HTERT RPE-1 (cell line): ENCODE measurements around the gene MROH9.
"Not testable (repeated sequence)": the region's sequence is repeated elsewhere in the genome, so short reads cannot be mapped to it uniquely, and the experiment has no call there.

ENCODE experiments used
- in situ Hi-C: fragments of 300-500 bp; cut with MboI; formaldehyde crosslinking; loops from 4 replicates; pipeline ENCODE4 v1.14.3; 2020; ENCODE audit warnings: low sequenced_read_pairs

Gene MROH9

DNA sequence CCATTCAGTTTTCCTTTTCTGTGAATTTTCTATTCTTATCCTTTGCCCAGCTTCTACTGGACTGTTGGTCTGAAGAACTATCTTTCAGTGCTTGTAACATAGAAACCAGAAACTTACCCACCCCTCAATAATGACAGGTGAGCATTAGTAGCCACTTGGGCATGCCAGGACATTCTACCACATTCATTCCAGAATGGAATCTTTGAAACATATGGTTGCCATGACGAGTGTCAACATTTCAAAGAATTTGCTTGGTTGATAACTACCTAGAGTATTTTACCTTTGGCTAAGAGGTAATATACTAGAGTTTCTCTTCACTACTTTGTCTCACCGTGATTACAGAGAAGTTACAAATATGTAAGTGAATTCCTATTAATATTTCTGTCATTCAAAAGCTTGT, at the start of gene MROH9:
MROH9 (plus strand) TSS at position 304 of the 400 bp plus-strand sequence. CDS start 10,023 bp downstream, outside the sequence.
- in situ Hi-C loops, result no loop called here

DNA sequence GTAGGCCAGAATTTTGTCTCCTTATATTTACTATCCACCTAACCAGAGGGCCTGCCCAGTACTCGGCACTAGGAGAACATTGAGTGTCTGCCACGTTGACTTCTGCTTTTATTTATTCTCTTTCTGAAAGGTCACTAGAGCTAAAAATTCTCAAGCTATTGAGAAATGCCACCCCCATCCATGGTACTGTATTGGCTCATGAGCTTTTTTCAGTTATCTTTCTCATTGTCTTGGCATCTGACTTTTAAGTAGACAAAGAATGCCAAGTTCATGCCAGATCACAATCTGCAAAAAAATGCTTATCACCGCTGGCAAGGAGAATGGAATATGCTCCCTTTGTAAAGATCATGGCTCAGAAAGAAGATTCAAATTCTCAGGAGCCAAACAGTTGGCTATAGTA, 49.8 kb upstream of the MROH9 start:
- in situ Hi-C loops, result no loop called here

GRCh38 chr1:170886460-170886859, 48.9 kb upstream of the MROH9 start:
- in situ Hi-C loops, result no loop called here

DNA sequence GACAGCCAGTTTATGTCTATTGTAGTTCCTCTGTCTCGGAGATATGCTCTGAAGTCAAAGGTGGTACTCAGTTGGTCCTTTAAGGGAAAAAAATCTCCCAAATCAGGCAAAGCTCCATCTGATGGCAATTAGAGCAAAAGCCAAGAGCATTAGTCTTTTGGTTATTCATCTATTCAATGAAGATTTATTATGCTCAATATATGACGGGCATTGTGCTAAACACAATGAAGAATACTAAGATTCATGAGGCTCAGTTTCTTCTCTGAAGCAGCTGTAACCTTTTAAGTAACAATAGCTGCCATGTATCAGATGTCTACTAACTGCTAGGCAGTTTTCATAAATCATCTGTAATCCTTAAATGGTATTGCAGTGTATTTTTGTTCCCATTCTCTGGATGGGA, 47.6 kb upstream of the MROH9 start:
- in situ Hi-C loops, result no loop called here

GRCh38 chr1:170891872-170892271, 43.5 kb upstream of the MROH9 start:
- in situ Hi-C loops, result no loop called here

DNA sequence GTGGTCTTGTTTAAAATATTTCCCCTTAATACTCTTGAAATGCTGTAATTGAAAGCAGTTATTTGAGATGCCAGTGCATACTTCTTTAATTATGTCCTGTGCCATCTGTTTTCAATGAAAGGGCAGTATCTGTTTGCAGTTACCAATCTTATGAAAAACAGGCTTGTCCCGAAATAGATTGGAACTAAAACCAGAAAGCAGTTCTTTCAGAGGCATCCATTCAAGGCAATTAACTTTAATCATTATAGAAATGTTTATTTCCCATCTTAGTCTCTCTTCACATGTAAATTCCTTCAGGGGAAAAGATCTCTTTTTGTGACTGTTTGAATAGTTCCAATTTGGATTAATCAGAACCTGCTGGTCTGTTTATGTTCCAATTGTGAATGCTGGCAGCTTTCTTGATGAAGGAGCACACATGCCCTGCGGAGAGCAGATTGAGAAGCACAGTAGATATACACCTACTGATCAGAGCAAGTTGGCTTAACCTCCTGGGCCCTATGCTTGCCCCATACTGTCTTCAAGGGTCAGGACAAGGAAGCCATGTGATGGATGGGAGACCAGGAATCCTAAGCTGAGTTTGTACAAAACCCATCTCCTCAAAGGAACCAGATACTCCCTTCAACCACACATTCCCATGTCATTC, 41.6 kb upstream of the MROH9 start:
- in situ Hi-C loops, result no loop called here

DNA sequence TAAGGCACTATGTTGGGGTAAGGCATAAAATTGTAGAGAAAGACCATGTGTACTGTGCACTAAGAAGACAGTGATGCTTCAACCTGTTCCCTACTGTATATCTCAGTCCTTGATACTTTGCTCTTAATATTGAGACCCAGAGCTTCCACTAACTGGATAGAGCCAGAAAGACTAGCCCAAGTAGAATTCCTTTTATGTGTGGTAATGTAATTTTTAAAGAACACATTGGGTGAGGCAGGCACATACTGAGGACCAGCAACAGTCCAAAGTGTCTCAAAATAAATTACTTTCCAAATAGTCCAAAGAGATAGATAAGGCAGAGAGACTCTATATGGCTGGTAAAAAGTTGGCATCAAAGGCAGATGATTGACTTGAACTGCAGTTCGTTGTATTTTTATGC, 31.4 kb upstream of the MROH9 start:
- in situ Hi-C loops, result no loop called here

DNA sequence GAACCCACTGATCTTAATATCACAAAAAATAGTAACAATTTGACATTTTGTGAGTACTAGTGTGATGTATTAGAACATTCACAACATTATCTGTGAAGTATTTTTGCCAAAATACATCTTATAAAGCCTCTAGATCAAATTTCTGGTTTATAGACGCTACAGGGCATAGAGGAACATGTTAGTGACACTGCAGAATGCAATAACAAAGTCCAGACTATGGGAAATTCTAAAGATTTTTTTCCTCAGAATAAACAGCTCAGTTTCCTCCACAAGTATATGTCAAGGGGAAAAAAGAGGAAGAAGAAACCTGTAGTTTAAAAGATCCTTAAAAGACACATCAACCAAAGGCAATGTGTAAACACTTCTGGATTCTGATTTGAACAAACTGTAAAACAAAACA, 26.4 kb upstream of the MROH9 start:
- in situ Hi-C loops, result no loop called here

DNA sequence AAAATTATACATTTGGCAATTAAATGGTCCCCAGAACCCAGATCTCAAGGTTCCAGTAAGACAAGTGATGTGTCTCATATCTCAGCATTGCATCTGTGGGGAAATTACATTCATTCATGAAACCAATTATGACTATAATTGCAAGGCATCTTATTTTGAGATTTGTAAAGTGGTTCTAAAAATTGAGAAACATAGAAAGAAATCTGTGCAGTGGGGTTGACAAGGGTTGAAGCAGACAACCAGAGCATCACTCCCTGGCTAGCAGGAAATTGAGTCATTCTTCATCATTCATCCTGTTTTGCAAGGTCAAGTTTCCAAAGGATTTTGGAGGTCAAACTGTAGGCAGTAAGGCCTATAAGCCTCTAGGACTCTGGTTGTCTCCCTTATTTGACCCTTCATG, 25.1 kb upstream of the MROH9 start:
- in situ Hi-C loops, result no loop called here

DNA sequence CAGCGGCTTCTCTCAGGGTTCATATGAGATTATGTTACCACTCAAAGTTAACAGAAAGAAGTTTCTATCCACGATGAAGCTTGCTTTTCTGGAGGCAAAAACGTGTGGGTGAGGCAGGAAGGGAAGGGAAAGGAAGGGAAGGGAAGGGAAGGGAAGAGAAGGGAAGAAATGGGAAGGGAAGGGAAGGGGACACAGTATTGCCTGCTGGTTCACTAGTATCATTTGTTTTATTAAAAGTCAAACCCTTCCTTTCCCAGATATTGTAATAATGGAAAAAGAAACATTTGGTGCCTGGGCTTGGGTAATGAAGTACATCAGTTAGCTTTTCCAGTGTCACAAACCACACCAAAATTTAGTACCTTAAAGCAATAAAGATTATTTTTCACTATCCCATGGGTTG, 18.0 kb upstream of the MROH9 start:
- in situ Hi-C loops, result no loop called here

- in situ Hi-C loops, result not testable (repeated sequence)
Measured at GRCh38 chr1:170924656-170925055, 10.7 kb upstream of the MROH9 start.

DNA sequence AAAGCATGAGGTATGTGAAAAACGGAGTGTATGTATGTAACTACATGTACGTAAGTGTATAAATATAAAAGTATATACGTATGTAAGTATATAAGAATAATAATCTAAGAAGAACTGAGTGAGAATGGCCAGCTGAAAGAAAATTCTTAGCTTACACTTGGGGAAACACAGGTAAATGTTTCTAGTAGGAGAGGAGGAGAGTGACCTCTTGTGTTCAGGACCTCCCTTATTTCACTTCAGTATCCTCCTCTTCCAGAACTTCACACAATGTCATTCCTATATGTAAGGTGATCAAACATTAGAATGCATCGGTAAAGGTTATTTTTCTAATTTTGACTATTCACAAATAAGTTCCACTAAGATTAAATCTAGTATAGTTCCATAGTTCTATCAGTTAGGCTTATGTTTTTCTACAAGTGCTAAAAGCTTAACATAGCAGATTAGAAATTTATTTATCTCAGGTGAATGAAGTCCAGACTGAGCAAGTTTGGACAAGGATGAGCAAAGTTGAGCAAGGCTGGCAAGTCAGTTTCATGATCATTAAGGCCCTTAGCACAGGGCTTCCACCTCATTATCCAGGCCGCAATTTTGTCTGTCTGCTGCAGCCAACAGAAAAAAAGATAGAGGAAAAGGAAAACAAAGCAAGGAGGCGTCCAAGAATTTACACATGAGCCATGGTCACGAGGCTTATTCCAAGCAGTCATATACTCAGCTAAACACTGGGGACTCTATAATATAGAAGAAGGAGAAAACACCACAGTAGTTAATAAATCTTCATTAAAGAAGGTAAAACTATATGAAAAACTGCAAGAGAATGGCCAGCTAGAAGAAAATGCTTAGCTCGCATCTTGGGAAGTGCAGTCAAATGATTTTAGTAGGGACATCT, 7.1 kb upstream of the MROH9 start:
- in situ Hi-C loops, result no loop called here

GRCh38 chr1:170929412-170929834, 5.9 kb upstream of the MROH9 start:
- in situ Hi-C loops, result no loop called here

GRCh38 chr1:170929835-170930554, 5.3 kb upstream of the MROH9 start:
- in situ Hi-C loops, result no loop called here

DNA sequence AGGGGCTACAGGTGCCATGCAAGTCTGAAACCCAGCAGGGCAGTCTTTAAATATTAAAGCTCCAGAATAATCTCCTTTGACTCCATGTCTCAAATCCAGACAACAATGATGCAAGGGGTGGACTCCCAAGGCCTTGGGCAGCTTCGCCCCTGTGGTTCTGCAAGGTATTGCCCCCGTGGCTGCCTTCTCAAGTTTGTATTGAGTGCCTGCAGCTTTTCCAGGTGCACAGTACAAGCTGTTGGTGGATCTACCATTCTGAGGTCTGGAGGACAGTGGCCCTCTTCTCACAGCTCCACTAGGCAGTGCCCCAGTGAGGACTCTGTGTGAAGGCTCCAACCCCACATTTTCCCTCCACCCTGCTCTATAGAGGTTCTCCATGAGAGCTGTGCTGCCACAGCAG, 3.7 kb upstream of the MROH9 start:
- in situ Hi-C loops, result no loop called here

GRCh38 chr1:170932236-170932635, 3.1 kb upstream of the MROH9 start:
- in situ Hi-C loops, result no loop called here

DNA sequence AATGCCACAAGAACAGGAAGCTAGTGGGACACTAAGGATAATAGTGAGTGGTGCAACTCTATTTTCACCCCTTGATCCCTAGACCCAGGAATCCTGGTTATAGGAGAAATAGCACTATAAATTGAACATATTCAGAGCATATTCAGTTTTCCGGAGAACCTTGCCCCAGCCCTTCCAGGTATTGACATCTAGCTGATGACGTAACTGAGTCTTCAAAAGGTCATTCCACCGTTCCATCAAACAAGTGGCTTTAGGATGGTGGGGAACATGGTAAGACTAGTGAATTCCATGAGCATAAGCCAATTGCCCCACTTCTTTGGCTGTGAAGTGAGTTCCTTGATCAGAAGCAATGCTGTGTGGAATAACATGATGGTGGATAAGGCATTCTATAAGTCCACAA, 2.9 kb downstream of the MROH9 start:
- in situ Hi-C loops, result no loop called here

GRCh38 chr1:170939476-170939875, 4.1 kb downstream of the MROH9 start:
- in situ Hi-C loops, result no loop called here

- in situ Hi-C loops, result not testable (repeated sequence)
Measured at GRCh38 chr1:170951744-170952143, 16.4 kb downstream of the MROH9 start.

- in situ Hi-C loops, result no loop called here
Measured at GRCh38 chr1:170959385-170959784, 24.1 kb downstream of the MROH9 start.

GRCh38 chr1:170964506-170964905, 29.2 kb downstream of the MROH9 start:
- in situ Hi-C loops, result no loop called here
